G401.6 (cell line): ENCODE data around the gene SLC46A3.
"Not testable (repeated sequence)": the region's sequence is repeated elsewhere in the genome, so short reads cannot be mapped to it uniquely, and the experiment has no call there.

Source experiments
- FAIRE-seq: peaks from 2 replicates; lab custom pipeline; 2012; peaks lifted over from hg19 to GRCh38; lab: Jason Lieb, UNC

SLC46A3 gene, protein sequence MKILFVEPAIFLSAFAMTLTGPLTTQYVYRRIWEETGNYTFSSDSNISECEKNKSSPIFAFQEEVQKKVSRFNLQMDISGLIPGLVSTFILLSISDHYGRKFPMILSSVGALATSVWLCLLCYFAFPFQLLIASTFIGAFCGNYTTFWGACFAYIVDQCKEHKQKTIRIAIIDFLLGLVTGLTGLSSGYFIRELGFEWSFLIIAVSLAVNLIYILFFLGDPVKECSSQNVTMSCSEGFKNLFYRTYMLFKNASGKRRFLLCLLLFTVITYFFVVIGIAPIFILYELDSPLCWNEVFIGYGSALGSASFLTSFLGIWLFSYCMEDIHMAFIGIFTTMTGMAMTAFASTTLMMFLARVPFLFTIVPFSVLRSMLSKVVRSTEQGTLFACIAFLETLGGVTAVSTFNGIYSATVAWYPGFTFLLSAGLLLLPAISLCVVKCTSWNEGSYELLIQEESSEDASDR

DNA sequence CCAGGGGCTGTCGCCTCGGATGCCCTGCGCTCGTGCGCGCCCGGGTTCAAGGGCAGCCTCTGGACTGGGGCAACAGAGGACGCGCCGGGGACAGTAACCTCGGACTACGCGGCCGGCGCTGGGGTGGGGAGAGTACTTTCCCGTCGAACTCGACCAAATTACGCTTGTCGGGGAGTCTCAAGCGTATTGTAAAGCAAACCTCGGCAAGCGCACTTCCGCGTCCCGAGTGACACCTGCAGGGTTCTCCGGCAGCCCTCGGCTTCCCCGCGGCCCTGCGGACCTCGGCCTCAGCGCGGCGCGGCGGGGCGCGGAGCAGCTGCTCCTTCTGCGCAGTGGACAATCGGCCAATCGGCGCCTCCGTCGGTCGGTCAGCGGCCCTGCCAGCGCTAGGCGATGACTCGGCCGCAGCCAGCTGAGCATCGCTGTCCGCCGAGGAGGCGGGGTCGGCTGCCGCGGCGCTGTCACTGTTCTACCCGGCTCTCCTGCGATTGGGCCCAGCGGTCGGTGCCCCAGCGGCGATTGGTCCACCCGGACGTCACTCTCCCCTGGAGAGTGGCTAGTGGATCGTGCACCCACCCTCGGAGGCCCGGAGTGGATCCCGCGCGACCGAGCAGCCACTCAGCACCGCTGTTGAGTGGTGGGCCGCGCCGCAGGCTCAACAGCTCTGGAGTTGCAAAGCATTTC is at the start of gene SLC46A3:
Gene SLC46A3, minus strand, starts transcription at position 428 of the 684 bp plus-strand sequence. CDS start 972 bp downstream, outside the sequence.
- no peak for FAIRE-seq

DNA sequence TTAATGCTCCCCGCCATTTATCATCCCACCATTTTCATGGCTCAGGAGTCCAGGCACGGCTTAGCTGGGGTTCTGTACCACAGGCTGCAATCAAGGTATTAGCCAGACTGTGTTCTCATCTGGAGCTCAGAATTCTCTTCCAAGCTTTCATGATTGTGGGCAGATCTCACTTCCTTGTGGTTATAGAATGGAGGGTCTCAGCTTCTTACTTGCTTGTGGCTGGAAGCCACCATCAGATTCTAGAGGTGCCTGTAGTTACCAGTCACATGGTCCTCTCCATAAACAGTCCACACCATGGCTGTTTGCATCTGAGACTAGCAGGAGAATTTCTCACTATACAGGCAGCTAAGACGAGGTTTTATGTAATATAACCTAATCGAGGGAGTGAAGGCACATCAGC is 45.1 kb upstream of the SLC46A3 start:
- FAIRE-seq: no peak

DNA sequence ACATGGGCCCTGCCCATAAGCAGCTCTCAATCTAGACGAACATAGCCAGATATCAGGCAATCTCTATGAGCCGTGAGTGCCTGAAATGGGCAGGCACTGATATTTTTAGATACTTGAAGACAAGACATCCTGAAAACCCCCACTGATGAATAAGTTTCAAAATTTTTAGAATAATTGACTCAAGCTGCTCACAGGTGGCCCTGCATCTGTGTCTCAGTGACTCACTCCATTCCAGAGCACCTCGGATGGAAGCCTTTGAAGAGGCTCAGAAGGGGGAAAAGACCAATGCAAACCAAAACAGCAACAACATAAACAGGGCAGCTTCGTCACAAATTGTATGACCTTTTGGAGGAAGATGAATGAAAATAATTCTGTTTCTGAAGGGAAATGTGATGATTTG is 42.8 kb upstream of the SLC46A3 start:
- no peak for FAIRE-seq

DNA sequence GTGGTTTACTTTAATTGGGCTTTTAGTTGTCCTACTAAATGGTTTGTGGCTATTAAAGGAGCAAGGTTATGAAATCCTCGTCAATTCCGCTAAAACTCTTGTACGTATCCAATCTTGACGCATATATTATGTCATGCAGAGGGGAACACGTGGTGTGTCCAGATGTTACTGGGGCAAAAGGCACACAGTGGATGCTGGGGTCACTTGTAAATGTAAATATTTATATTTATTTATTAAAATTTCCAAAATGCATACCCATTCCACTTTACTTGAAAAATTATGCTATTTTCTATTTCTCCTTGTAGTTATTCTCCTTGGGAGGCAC is 36.7 kb upstream of the SLC46A3 start:
- FAIRE-seq: no peak

DNA sequence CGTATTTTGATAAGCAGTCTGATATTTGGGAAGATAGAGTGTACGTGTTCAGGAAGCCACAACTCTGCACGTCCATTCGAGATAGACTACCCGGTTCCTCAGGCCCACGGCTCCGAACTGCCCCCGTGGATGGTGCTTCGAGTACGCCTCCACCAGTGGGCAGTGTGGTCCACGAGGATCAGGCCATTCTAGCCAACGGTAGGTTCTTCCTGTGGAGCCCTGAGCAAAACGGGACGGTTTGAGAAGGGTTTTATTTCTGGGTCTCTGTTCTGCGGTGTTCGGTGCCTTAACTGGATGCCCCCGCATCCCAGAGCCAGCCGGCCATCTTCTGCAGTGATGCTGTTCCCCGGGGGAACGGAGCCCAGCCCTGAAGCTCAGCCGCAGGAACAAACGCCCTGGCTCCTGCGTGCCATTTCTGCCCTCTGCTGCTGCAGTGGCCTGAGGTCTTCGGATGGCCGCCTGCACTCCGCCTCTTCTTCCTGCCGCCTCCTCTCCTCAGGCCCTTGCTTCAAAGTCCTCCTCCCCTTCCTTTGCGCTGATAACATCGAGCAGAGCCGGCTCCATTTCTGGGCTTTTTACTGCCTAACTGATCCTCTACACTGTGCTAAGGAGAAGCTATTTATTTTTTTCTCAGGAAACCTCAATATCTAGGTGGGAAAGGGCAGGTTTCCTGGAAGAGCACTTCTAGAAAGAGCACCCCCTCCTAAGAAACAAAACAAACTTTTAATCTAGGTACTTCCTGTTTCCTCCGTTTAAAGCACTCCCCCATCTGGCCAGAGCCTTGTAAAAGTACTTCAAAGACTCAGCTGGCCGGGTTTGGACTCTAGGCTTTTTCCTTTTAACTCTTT is 36.2 kb upstream of the SLC46A3 start:
- no peak for FAIRE-seq

DNA sequence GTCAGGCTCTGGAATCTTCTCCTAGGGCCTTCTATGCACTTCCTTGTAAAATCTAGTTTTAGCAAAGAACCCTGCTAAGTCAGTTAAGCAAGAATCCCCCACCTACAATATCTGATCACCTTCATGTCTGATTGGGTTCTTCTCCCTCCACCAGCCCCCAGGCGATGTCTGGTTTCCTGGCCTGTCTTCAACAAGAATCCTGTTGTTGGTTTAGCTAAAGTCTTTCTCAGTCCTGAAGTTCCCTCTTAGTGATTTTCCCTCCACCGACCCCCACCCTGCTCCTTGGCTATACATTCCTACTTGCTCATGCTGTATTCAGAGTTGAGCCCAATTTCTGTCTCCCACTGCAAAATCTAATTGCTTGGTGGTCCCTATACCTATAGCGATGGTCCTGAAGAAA is 35.2 kb upstream of the SLC46A3 start:
- FAIRE-seq: no peak

DNA sequence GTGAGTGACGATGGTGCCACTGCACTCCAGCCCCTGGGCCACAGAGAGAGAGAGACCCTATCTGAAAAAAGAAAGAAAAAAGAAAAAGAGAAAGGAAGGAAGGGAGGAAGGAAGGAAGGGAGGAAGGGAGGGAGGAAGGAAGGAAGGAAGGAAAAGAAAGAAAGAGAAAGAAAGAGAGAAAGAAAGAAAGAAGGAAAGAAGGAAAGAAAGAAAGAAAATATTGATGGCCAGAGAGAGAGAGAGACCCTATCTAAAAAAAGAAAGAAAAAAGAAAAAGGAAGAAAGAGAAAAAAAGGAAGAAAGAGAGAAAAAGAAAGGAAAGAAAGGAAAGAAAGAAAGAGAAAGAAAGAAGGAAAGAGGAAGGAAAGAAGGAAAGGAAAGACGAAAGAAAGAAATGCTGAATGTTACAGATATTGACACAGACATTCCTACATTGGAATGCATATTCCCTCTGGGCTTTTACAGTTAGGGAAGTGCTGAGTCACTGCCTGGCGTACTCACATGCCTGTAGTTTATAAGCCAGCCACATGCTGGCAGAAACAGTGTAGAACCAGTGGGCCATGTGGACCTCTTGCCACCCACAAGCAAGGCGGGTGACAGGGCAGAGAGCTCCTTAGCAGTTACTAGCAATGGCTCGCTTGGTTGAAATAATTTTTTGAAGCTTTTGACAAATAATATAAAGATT is 34.6 kb upstream of the SLC46A3 start:
- no peak for FAIRE-seq

DNA sequence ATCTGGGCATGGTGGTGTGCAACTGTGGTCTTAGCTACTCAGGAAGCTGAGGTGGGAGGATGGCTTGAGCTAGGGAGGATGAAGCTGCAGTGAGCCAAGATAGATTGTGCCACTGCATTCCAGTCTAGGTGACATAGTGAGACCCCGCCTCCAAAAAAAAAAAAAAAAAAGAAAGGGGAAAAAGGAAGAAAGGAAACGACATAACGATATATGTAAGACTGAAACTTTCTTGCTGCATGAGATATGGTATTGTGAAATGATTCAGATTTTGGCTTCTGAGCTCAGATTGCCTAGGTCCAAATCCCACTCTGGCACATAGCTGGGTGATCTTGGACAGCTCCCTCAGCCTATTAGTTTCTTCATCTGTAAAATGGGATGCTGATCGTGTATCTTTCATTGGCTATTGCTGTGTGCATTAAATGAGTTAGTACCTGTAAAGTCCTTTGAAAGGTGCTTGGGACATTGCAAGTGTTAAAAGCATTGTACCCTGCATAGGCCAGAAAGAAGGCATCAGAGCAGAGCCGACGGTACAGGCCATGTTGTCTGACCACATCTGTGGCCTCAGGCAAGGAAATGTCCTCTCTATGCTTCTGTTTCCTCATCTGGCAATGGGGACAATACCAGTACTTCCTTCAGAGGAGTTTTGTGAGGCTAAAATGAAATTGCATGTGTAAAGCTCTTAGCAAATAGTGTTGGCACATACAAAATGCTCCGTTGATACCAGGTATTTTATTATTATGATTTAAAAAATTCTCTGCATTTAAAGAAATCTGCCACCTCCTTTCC is 32.6 kb upstream of the SLC46A3 start:
- no peak for FAIRE-seq

DNA sequence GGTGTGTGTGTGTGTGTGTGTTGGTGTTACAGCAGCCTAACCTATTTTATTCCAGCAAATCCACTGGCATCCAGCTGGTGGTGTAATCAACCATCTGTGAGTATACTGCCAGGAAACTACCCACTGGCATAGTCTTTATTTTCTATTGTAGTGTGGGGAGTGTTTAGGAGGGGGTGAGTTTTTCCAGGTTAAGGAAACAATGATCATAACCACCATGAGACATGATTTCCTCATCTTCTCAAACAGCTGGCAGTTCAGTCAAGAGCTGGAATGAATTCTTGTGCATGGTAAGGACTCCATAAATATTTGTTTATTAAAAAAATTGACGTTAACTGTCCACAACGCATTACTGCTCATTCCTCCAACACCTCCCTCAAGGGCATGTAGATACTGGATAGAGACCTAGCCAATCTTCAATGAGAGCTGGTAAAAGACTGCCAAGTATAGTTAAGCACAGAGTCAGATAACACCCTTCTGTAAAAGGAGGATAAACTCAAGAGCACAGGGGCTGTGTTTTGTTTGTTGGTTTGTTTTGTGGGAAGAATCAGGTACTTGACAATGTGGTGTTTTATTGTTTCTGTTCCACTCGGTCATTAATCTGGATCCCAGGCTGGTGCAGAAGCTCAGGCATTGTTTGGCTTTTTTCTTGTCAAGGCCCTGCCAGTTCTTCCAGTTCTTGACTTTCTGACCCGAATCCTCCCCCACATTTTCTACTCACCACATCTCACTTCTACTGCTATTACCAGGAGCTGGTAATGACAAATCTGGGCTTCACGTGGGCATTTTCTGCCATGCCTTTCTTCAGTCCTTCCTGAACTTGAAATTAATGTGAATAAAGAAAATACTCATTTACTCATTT is 31.6 kb upstream of the SLC46A3 start:
- no peak for FAIRE-seq

DNA sequence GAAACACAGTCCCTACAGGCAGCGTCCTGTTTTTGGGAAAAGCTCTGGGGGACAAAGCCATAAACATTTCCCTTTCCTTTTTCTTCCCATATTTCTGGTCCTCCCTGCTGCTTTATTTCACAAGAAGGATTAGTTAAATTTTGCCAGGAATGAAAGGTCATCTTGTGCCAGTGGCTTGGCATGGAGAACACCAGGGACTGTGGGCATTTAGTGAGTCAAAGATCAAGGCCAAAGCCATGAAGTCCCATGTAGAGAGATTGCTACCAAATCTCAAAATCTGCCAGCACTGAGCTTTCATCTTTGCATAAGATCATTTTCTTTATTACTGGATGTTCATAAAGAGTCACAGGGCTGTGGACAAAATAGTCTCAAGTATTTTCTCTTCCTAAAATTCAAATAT is 29.1 kb upstream of the SLC46A3 start:
- FAIRE-seq: no peak

DNA sequence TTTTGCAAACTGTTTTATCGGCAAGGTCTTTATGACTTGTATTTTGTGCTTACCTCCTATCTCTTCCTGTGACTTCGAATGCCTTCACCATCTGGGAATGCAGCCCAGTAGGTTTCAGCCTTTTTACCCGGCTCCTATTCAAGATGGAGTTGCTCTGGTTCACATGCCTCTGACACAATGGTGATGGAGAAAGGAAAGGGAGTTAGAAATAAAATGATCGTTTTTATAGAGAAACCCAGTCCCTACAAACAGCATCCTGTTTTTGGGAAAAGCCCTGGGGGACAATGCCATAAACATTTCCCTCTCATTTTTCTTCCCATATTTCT is 27.5 kb upstream of the SLC46A3 start:
- no peak for FAIRE-seq

DNA sequence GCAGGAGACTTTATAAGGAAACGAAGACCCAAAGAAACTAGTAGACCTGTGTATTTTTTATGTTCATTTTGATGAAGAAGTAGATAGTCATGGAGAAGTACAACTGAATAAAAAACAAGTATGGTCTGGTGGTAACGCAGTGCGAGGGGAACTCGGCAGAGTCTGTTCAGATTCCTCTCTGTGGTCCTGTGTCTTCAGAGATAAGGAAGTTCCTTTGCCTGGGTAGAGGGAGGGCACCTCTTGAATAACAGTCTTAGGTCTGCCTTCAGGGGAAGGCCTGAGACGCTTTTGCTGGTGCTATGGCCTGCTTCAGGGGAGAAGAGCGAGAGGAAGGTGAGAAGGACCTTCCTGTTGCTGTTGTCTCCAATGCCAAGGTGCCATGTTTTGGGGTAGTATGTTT is 25.9 kb upstream of the SLC46A3 start:
- FAIRE-seq: no peak

DNA sequence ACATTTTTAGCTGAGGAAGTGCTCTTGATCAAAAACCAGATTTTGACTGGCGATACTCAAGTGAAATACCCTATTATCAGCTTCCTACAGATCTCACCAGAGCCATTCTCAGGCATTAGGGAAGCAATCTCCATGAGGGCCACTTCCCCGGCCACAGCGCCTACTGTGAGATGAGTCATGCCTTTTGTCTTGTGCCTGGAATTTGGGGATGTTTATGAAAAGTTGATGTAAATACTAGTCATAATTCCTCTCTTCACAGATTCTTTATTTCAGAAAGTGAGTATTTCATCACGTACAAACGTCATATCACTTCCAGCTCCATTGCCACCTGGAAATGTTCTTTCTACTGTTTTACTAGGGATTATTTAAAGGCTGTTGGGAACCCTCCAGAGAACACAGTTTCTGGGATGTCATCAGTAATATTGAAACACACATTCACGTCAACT is 25.3 kb upstream of the SLC46A3 start:
- no peak for FAIRE-seq

DNA sequence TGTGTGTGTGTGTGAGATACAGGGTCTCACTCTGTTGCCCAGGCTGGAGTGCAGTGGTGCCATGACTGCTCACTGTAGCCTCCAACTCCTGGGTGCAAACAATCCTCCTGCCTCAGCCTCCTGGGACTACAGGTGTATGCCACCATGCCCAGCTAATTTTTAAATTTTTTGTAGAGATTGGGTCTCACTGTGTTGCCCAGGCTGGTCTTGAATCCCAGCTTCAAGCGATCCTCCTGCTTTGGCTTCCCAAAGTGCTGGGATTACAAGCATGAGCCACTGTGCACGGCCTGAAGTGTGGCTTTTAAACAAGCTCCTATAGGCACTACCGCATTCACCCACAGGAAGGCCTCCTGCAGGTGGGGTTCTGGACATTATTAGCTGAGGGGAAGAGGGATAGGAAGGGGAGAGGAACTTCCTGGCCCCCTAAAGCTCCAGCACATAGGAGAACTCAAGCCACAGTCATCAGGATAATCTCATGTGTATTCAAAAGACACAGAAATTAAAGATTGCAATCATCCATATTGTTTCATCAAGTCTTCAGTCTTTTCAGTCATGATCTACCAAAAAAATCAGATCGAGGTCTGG is 24.8 kb upstream of the SLC46A3 start:
- no peak for FAIRE-seq

DNA sequence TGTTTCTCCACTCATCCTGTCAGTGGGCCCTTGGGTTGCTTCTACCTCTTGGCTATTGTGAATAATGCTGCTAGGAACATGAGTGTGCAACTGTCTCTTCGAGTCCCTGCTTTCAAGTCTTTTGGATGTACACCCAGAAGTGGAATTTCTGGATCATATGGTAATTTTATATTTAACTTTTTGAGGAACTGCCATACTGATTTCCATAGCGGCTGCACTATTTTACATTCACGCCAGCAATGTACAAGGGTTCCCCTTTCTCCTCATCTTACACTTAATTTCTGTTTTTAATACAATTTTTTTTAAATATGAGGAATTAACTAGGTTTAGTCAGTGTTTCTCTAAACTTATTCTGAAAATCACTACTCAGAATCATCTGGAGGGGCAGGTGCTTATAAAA is 24.2 kb upstream of the SLC46A3 start:
- FAIRE-seq: no peak

DNA sequence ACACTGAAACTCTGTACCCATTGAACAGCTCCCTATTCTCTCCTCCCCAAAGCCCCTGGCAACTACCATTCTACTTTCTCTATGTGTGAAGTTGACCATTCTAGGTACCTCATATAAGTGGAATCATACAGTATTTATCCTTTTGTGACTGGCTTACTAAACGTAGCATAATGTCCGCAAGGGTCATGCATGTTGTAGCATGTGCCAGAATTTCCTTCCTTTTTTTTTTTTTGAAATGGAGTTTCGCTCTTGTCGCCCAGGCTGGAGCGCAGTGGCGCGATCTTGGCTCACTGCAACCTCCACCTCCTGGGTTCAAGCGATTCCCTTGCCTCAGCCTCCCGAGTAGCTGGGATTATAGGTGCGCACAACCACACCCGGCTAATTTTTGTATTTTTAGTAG is 23.7 kb upstream of the SLC46A3 start:
- FAIRE-seq: not testable (repeated sequence)

DNA sequence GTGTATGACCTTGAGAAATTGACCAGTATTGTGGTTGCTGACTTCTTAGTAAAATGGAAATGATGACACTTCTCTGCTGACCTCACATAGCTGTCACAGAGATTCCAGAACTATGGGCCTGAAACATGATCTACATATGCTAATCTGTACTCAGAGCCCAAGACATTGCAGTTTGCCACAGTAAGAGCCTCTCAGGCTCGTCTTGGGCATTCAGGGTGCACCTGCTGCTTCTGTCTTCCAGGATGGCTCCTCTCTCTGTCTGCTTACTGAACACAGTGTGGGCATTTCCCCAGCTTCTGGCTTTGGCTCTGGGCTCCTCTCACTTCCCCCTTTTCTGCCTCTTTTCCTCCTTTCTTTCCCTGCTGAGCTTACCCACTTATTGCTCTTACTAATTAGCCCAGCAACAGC is 22.3 kb upstream of the SLC46A3 start:
- no peak for FAIRE-seq

DNA sequence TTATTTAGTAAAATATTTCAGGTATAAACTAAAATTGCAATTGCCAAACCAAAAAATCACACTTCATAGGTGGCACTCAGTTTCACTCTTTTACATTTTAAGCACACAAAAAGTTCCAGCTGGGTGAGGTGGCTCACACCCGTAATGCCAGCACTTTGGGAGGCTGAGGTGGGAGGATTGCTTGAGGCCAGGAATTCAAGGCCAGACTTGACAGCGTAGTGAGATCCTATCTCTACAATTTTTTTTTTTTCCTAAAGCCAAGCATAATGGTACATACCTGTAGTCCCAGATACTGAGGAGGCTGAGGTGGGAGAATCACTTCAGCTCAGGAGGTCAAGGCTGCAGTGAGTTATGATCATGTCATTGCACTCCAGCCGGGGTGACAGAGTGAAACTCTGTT is 20.6 kb upstream of the SLC46A3 start:
- FAIRE-seq: no peak

DNA sequence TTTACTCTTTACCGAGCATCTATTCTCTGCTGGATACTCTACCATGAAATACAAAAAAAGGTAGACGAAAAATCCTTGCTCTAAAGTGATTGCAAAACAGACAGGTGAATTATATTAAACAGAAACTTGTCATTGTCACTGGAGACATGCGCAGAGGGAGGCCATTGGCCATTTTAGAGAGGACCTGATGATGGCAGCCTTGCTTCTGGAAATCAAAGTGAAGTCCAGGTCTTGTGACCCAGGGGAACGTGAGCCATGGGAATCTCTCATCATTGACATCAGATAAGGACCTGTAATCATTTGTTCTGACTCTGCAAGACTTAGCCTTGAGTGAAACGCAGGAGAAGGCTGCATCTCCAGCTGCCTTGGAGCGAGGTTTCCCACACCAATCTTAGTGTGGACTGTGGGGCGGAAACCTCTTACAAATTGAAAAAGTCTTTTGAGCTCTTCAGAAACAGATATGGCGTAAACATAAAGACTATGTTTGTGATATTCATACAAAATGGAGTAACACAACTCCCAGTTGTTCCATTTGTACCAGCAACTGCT is 16.8 kb upstream of the SLC46A3 start:
- no peak for FAIRE-seq

DNA sequence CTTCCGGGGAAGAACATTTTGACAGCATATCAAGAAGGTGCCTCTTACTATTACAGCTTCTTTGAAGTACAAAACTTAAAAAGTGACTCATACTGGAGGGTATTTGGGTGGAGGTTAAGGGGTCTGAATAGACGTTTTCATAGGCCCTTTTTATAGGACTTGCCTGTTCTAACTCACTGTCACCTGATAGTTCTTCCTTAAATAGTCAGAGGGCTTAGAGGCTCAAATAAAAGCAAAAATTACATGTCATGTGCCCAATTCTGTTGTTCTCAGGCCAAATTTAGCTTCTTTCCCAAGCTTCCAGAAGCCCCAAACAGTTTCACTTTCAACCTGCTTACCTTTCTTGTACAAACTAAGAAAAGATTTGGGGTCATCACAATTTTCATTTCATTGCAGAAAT is 16.1 kb upstream of the SLC46A3 start:
- FAIRE-seq: no peak
